H1 (cell line): ENCODE results near the gene FAM120A. TPM values are rescaled to one million over a fixed set of nuclear protein-coding genes. Genes with fewer than 3 reads are reported as not detected.

Experiments
- CTCF ChIA-PET: fragments of 300-600 bp; sonication (Branson Sonifier 250); formaldehyde crosslinking; loops from one replicate; lab custom pipeline; 2021; ENCODE audit not compliant: partially characterized antibody; lab: Charles Lee
- POLR2A ChIA-PET: fragments of 300-600 bp; sonication (Branson Sonifier 250); formaldehyde crosslinking; loops from one replicate; lab custom pipeline; 2021; ENCODE audit warnings: inconsistent platforms; ENCODE audit not compliant: partially characterized antibody; lab: Charles Lee
- DNase-seq, 2 experiments: peaks; one replicate each; pipeline versions ENCODE4 v3.0.0 to v3.0.0-alpha.2; 2010 to 2022; ENCODE audit warnings: low spot score in 2 of 2, low read depth in 1 of 2, mixed read lengths in 1 of 2
- FAIRE-seq: peaks from 2 replicates; lab custom pipeline; 2011; peaks lifted over from hg19 to GRCh38; lab: Jason Lieb, UNC
- H2AFZ ChIP-seq: 2 replicates; pipeline ENCODE4 v1.8.1; 2012; ENCODE audit warnings: low read length, inconsistent platforms
- H2AK5ac ChIP-seq: 2 replicates; pipeline ENCODE4 v1.6.1; 2013; ENCODE audit warnings: low read depth, low read length
- H2BK120ac ChIP-seq: replicated peaks from 2 replicates; pipeline ENCODE3; 2013; ENCODE audit warnings: low read depth, low read length, inconsistent platforms
- H2BK12ac ChIP-seq: 2 replicates; pipeline ENCODE4 v1.6.1; 2013; ENCODE audit warnings: low read depth, low read length
- H2BK15ac ChIP-seq: 2 replicates; pipeline ENCODE4 v1.6.1; 2013; ENCODE audit warnings: low read length
- H2BK20ac ChIP-seq: 2 replicates; pipeline ENCODE4 v1.6.1; 2013; ENCODE audit warnings: low read length
- H2BK5ac ChIP-seq: 2 replicates; pipeline ENCODE4 v1.6.1; 2013; ENCODE audit warnings: low read depth, low read length
- H3K14ac ChIP-seq: 2 replicates; pipeline ENCODE4 v1.6.1; 2013; ENCODE audit warnings: inconsistent platforms; ENCODE audit not compliant: insufficient read length
- H3K18ac ChIP-seq: 2 replicates; pipeline ENCODE4 v1.6.1; 2013; ENCODE audit warnings: low read length; ENCODE audit errors: extremely low read depth
- H3K23ac ChIP-seq: 2 replicates; pipeline ENCODE4 v1.6.1; 2013; ENCODE audit warnings: inconsistent platforms; ENCODE audit not compliant: insufficient read length
- H3K23me2 ChIP-seq: 2 replicates; pipeline ENCODE4 v1.6.1; 2013; ENCODE audit warnings: low read depth, low read length
- H3K27ac ChIP-seq: 2 replicates; pipeline ENCODE4 v1.6.1; 2011; ENCODE audit warnings: low read depth, low read length, inconsistent platforms
- H3K27me3 ChIP-seq, 4 experiments: replicated peaks in 1 of 4; 1 replicate in 1 of 4; 2 replicates in 3 of 4; pipeline versions ENCODE4 v1.6.1 to v1.8.1; 2011 to 2013; ENCODE audit warnings: low read length in 3 of 4, mild to moderate bottlenecking in 3 of 4, inconsistent platforms in 2 of 4, mixed read lengths in 2 of 4, moderate library complexity in 1 of 4; ENCODE audit not compliant: control insufficient read depth in 3 of 4, insufficient read depth in 3 of 4; ENCODE audit errors: extremely low read depth in 1 of 4
- H3K36me3 ChIP-seq, 4 experiments: 2 replicates each; pipeline versions ENCODE4 v1.6.1 to v1.8.1; 2011 to 2013; ENCODE audit warnings: mild to moderate bottlenecking in 4 of 4, low read length in 3 of 4, moderate library complexity in 2 of 4, control low read depth in 1 of 4, inconsistent platforms in 1 of 4; ENCODE audit not compliant: insufficient read depth in 4 of 4, control insufficient read depth in 2 of 4
- H3K4ac ChIP-seq: replicated peaks from 2 replicates; pipeline ENCODE3; 2013; ENCODE audit warnings: low read length, low read depth, mixed read lengths, inconsistent platforms; ENCODE audit not compliant: insufficient read length
- H3K4me1 ChIP-seq, 4 experiments: replicated peaks in 1 of 4; 1 replicate in 1 of 4; 2 replicates in 3 of 4; pipeline versions ENCODE4 v1.6.1 to v1.8.1; 2011 to 2013; ENCODE audit warnings: low read length in 3 of 4, inconsistent platforms in 2 of 4, mixed read lengths in 1 of 4; ENCODE audit not compliant: insufficient read depth in 4 of 4, control insufficient read depth in 3 of 4
- H3K4me2 ChIP-seq, 2 experiments: 2 replicates each; pipeline versions ENCODE4 v1.6.1 to v1.8.1; 2011 to 2013; ENCODE audit warnings: low read depth in 2 of 2, low read length in 2 of 2, control low read depth in 1 of 2, inconsistent platforms in 1 of 2, mild to moderate bottlenecking in 1 of 2; ENCODE audit not compliant: insufficient read depth in 1 of 2
- H3K4me3 ChIP-seq, 4 experiments: fragments of 200-600, 300-600 bp in 1 of 4; sonication (generic), shearing (Covaris generic), sonication (Bioruptor Twin) in 1 of 4; 2 replicates each; pipeline versions ENCODE4 v1.5.1 to v1.8.1; 2011 to 2016; ENCODE audit warnings: low read length in 4 of 4, low read depth in 3 of 4, control low read depth in 2 of 4, inconsistent platforms in 2 of 4, mild to moderate bottlenecking in 2 of 4, mixed read lengths in 1 of 4, moderate library complexity in 1 of 4; ENCODE audit not compliant: insufficient read depth in 2 of 4; ENCODE audit errors: extremely low read depth in 1 of 4
- H3K56ac ChIP-seq: replicated peaks from 2 replicates; pipeline ENCODE3; 2013; ENCODE audit warnings: low read depth, mild to moderate bottlenecking, mixed read lengths, low read length, inconsistent platforms; ENCODE audit not compliant: insufficient read length
- H3K79me1 ChIP-seq: 2 replicates; pipeline ENCODE4 v1.6.1; 2013; ENCODE audit warnings: low read depth, low read length, control low read depth
- H3K79me2 ChIP-seq, 2 experiments: 2 replicates each; pipeline versions ENCODE4 v1.6.1 to v1.8.1; 2012 to 2013; ENCODE audit warnings: low read length in 2 of 2, mild to moderate bottlenecking in 2 of 2, inconsistent platforms in 1 of 2; ENCODE audit not compliant: insufficient read depth in 2 of 2, control insufficient read depth in 1 of 2
- H3K9ac ChIP-seq, 4 experiments: replicated peaks in 1 of 4; 1 replicate in 1 of 4; 2 replicates in 3 of 4; pipeline versions ENCODE4 v1.6.1 to v1.8.1; 2011 to 2013; ENCODE audit warnings: low read depth in 3 of 4, low read length in 3 of 4, control low read depth in 2 of 4, mild to moderate bottlenecking in 2 of 4, moderate library complexity in 2 of 4, inconsistent platforms in 1 of 4; ENCODE audit errors: extremely low read depth in 1 of 4
- H3K9me3 ChIP-seq, 2 experiments: 2 replicates each; pipeline versions ENCODE4 v1.6.1 to v1.8.1; 2012 to 2013; ENCODE audit warnings: mild to moderate bottlenecking in 2 of 2, moderate library complexity in 2 of 2, control low read depth in 1 of 2, inconsistent platforms in 1 of 2, low read depth in 1 of 2, low read length in 1 of 2, mixed read lengths in 1 of 2; ENCODE audit not compliant: insufficient read depth in 2 of 2
- H4K20me1 ChIP-seq, 2 experiments: replicated peaks in 1 of 2; 2 replicates each; pipeline versions ENCODE3 to v1.8.1; 2011 to 2013; ENCODE audit warnings: inconsistent platforms in 2 of 2, low read length in 2 of 2, mild to moderate bottlenecking in 1 of 2; ENCODE audit not compliant: insufficient read depth in 2 of 2, control insufficient read depth in 1 of 2
- H4K5ac ChIP-seq: 2 replicates; pipeline ENCODE4 v1.6.1; 2013; ENCODE audit warnings: low read length, low read depth, mixed read lengths, inconsistent platforms; ENCODE audit not compliant: insufficient read length
- H4K8ac ChIP-seq: 2 replicates; pipeline ENCODE4 v1.8.0; 2013; ENCODE audit warnings: mild to moderate bottlenecking, moderate library complexity, low read length, inconsistent platforms; ENCODE audit not compliant: insufficient read depth; ENCODE audit errors: extremely low read depth
- H4K91ac ChIP-seq: replicated peaks from 2 replicates; pipeline ENCODE3; 2013; ENCODE audit warnings: low read length, mixed read lengths, inconsistent platforms; ENCODE audit not compliant: insufficient read length
- FOSL1 ChIP-seq: IDR thresholded peaks from 2 replicates; pipeline ENCODE4 v1.6.1; 2011; ENCODE audit warnings: mild to moderate bottlenecking, low read depth, low read length, moderate library complexity; ENCODE audit not compliant: insufficient read depth
- GTF2F1 ChIP-seq: IDR thresholded peaks from 2 replicates; pipeline ENCODE4 v1.6.1; 2012; ENCODE audit warnings: low read depth, low read length, improper control_type of control experiment, borderline replicate concordance
- HDAC6 ChIP-seq: IDR thresholded peaks from one replicate; pipeline ENCODE4 v1.7.1; 2012; ENCODE audit warnings: low read depth, mild to moderate bottlenecking, inconsistent platforms, low read length, moderate library complexity
- TBP ChIP-seq: IDR thresholded peaks from 2 replicates; pipeline ENCODE4 v1.6.1; 2011; ENCODE audit warnings: low read depth, low read length, improper control_type of control experiment
- TCF12 ChIP-seq: IDR thresholded peaks from 2 replicates; pipeline ENCODE4 v1.6.1; 2011; ENCODE audit warnings: low read depth, mild to moderate bottlenecking, low read length
- ZNF274 ChIP-seq: IDR thresholded peaks from 2 replicates; pipeline ENCODE4 v1.7.0; 2012; ENCODE audit warnings: low read length, borderline replicate concordance; ENCODE audit errors: extremely low read depth
- WGBS, 2 experiments: shearing (Covaris generic) in 1 of 2; methylation state at CpG; one replicate each; pipeline versions ENCODE4 v1.1.6 to v1.1.7; 2013 to 2015; ENCODE audit warnings: low lambda C conversion rate in 2 of 2, mixed read lengths in 2 of 2, inconsistent platforms in 1 of 2, low coverage in 1 of 2, missing lambda C conversion rate in 1 of 2; ENCODE audit not compliant: insufficient replicate concordance in 2 of 2, insufficient coverage in 1 of 2, insufficient read length in 1 of 2; ENCODE audit errors: extremely low coverage in 1 of 2, missing lambda C conversion rate in 1 of 2; 5-methylcytosine and 5-hydroxymethylcytosine counted together
- polyA plus RNA-seq, 7 experiments: library from polyadenylated mRNA; depleted of rRNA in 3 of 7; stranded (reverse) in 5 of 7; unstranded in 2 of 7; fragments of >200 nt in 5 of 7; fragments of 200-250 nt in 2 of 7; gene quantifications; 1 replicate in 5 of 7; 2 replicates in 1 of 7; 4 replicates in 1 of 7; pipeline versions ENCODE4 v1.2.1 to v1.2.3, GENCODE V29; 2011 to 2013; ENCODE audit warnings: missing spikeins in 2 of 7, mixed read lengths in 2 of 7
- total RNA-seq: library from RNA; stranded (reverse); fragmentation: NEBNext Ultra II Directional; extraction: Animal tissue kit (Norgen Biotek cat#: 25700); gene quantifications from 2 replicates; pipeline ENCODE4 v1.2.1, GENCODE V29; 2021
- TF ChIP-seq, protein P1 (sequence below): IDR thresholded peaks from 2 replicates; pipeline ENCODE4 v1.6.1; 2012; ENCODE audit warnings: inconsistent platforms

FAM120A gene
- total and polyA plus RNA-seq, 2 of the 8 experiments (the other 6 are each of a cell fraction or from before 2014, with no cell fraction given), result 24.9 to 54.7 TPM

- no peaks in the 10 kb centered on the region for H3K27me3 ChIP-seq
- no peaks in the 10 kb centered on the region; a peak in 2 of 4 replicates for H3K9me3 ChIP-seq
- H3K36me3 ChIP-seq, result no peaks in the 10 kb centered on the region
- H3K79me2 ChIP-seq, result peaks cover 7 to 20% of the 10 kb centered on the region in 2 experiments; a peak in 2 of 4 replicates
- H2BK15ac ChIP-seq, result no peak overlapping the region
- H4K20me1 ChIP-seq, result peaks cover 0 to 7% of the 10 kb centered on the region in 2 experiments
- no peak overlapping the region for H3K23ac ChIP-seq
- H4K8ac ChIP-seq, result no peak overlapping the region
- no peak overlapping the region for H2BK5ac ChIP-seq
- no peak overlapping the region for H3K14ac ChIP-seq
- H3K27ac ChIP-seq, result no peak overlapping the region
- no peak overlapping the region for H2AK5ac ChIP-seq
- no peaks in the 10 kb centered on the region; the same call in 1 of the 2 replicates for H3K79me1 ChIP-seq
- H2BK120ac ChIP-seq, result no peak overlapping the region
- H3K4me2 ChIP-seq, result no peak overlapping the region
- no peak overlapping the region for H3K4ac ChIP-seq
- no peak overlapping the region for H4K91ac ChIP-seq
- no peak for FAIRE-seq
- no peak overlapping the region for H2BK12ac ChIP-seq
- H3K9ac ChIP-seq, result no peak overlapping the region
- WGBS, 2 experiments, result 79% methylated on average over 5 of the region's 5 CpGs; no CpG with 5 or more reads in 1 of the 2 experiments
- no peak overlapping the region for H3K18ac ChIP-seq
- no peak overlapping the region for H2AFZ ChIP-seq
- POLR2A ChIA-PET, result no interaction called here
- H3K4me3 ChIP-seq, result no peak overlapping the region
- H3K23me2 ChIP-seq, result peaks cover 8% of the 10 kb centered on the region; the same call in 1 of the 2 replicates
- H2BK20ac ChIP-seq, result no peak overlapping the region
- no peak overlapping the region for H4K5ac ChIP-seq
- peaks cover 0 to 7% (median 1%) of the 10 kb centered on the region in 4 experiments; a peak in 4 of 7 replicates for H3K4me1 ChIP-seq
- no peak overlapping the region for H3K56ac ChIP-seq
- DNase-seq, result peak in 1 of 2 experiments; percentile 32
- CTCF ChIA-PET, result no interaction called here
- no peak for TF ChIP-seq GTF2F1
- no peak for TF ChIP-seq TCF12
- TF ChIP-seq ZNF274, result no peak
- TF ChIP-seq TBP, result no peak
- TF ChIP-seq, protein P1, sequence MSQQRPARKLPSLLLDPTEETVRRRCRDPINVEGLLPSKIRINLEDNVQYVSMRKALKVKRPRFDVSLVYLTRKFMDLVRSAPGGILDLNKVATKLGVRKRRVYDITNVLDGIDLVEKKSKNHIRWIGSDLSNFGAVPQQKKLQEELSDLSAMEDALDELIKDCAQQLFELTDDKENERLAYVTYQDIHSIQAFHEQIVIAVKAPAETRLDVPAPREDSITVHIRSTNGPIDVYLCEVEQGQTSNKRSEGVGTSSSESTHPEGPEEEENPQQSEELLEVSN, result no peak
- TF ChIP-seq FOSL1, result no peak
- TF ChIP-seq HDAC6, result no peak
Observed at GRCh38 chr9:93612796-93613154, 161.3 kb downstream of the FAM120A start.
